Upper lobe of left lung (tissue), 6 donors: ENCODE measurements around the gene CDC34. TPM values are rescaled to one million over a fixed set of nuclear protein-coding genes. Genes with fewer than 3 reads are reported as not detected.
A peak's percentile ranks its signal among the peaks of the same experiment; 100 is the strongest.

ENCODE experiments used
- ATAC-seq, 2 donors: fragments of 200-7000 bp; cut with Tn5 transposase; one replicate each; pipeline ENCODE4 v1.9.1; 2022; ENCODE audit warnings: mild to moderate bottlenecking in 2 of 2, moderate library complexity in 2 of 2; ENCODE audit not compliant: low FRiP score in 2 of 2
- DNase-seq, 2 donors: peaks; one replicate each; pipeline ENCODE4 v3.0.0-alpha.2; 2019 to 2020
- H3K27ac ChIP-seq, 4 donors: fragments of 200-600 bp; sonication (generic); one replicate each; pipeline ENCODE4 v1.5.1; 2016 to 2019
- H3K27me3 ChIP-seq, 4 donors: fragments of 200-600 bp; sonication (generic); one replicate each; pipeline ENCODE4 v1.5.1; 2017 to 2019
- H3K36me3 ChIP-seq, 4 donors: fragments of 200-600 bp; sonication (generic); one replicate each; pipeline ENCODE4 v1.5.1; 2016 to 2019
- H3K4me1 ChIP-seq, 4 donors: fragments of 200-600 bp; sonication (generic); one replicate each; pipeline ENCODE4 v1.5.1; 2018 to 2019
- H3K4me3 ChIP-seq, 4 donors: fragments of 200-600 bp; sonication (generic); one replicate each; pipeline ENCODE4 v1.5.1; 2017 to 2019; ENCODE audit warnings: mild to moderate bottlenecking in 2 of 4, moderate library complexity in 1 of 4
- H3K9me3 ChIP-seq, 4 donors: fragments of 200-600 bp; sonication (generic); one replicate each; pipeline ENCODE4 v1.5.1; 2018 to 2019
- CTCF ChIP-seq, 6 experiments: fragments of 450-650 bp in 4 of 6; fragments of 200-600 bp in 2 of 6; sonication (generic) in 2 of 6; IDR thresholded peaks; one replicate each; pipeline ENCODE4 v1.5.1; 2016 to 2019; ENCODE audit warnings: antibody characterized with exemption in 6 of 6
- EP300 ChIP-seq, 4 donors: sonication (generic); formaldehyde crosslinking; IDR thresholded peaks; one replicate each; pipeline ENCODE4 v1.5.1; 2017; ENCODE audit warnings: antibody characterized with exemption in 4 of 4, control low read depth in 2 of 4
- POLR2A ChIP-seq, 4 donors: fragments of 450-650 bp; IDR thresholded peaks; one replicate each; pipeline ENCODE4 v1.5.1; 2016 to 2017; ENCODE audit warnings: antibody characterized with exemption in 4 of 4, mild to moderate bottlenecking in 2 of 4
- POLR2AphosphoS5 ChIP-seq, 2 donors: sonication (generic); formaldehyde crosslinking; IDR thresholded peaks; one replicate each; pipeline ENCODE4 v1.5.1; 2017; ENCODE audit warnings: antibody characterized with exemption in 2 of 2
- WGBS, 2 donors: methylation state at CpG; one replicate each; pipeline ENCODE4 v1.1.5; 2017 to 2018; 5-methylcytosine and 5-hydroxymethylcytosine counted together
- total RNA-seq, 6 donors: library from RNA; depleted of rRNA in 4 of 6; stranded (reverse); fragments of >200 nt in 4 of 6; gene quantifications; one replicate each; pipeline versions ENCODE4 v1.1.0 to v1.2.1, GENCODE V29; 2016 to 2021
- donor health status: DM: no; HTN: no; CAD: no; lungs with moderate emphysema.
- donor health status: DM: no; HTN: yes; CAD: no; lungs with severe emphysema.

Gene CDC34
- total RNA-seq, 6 donors from 2014 or later = 42.7 to 140 (median 52.4) TPM

- H3K36me3 ChIP-seq = peaks cover 0 to 16% (median 6%) of the 10 kb centered on the region in 4 donors
- H3K27ac ChIP-seq = peak overlapping the region; percentile 84 to 98 (median 92)
- TF ChIP-seq CTCF (IDR thresholded peaks at IDR 0.05) (peak in 4 of 6 experiments; percentile 32 to 73 (median 53)), POLR2AphosphoS5 (IDR thresholded peaks at IDR 0.05) (peak in 1 of 2 donors; percentile 66), EP300 (IDR thresholded peaks at IDR 0.05) (no peak), POLR2A (IDR thresholded peaks at IDR 0.05) (peak in 3 of 4 donors; percentile 30 to 85 (median 34))
- H3K4me1 ChIP-seq = peaks cover 25 to 40% (median 32%) of the 10 kb centered on the region in 4 donors
- DNase-seq (peak; percentile 74 to 98), ATAC-seq (peak; percentile 71 to 91)
- 0% methylated on average over 4 to 20 of the region's 103 CpGs for whole genome bisulfite sequencing, 2 donors
- no peaks in the 10 kb centered on the region for H3K9me3 ChIP-seq
- H3K27me3 ChIP-seq = no peaks in the 10 kb centered on the region
- peak overlapping the region; percentile 73 to 100 (median 99) for H3K4me3 ChIP-seq
Measured at GRCh38 chr19:531009-531752, 379 bp upstream of the CDC34 start.

- DNase-seq = peak; percentile 65 to 91
- H3K4me3 ChIP-seq = peak overlapping the region; percentile 73 to 100 (median 100)
- WGBS, 2 donors = 0% methylated on average over 7 to 47 of the region's 47 CpGs
Measured at GRCh38 chr19:532561-533363, 1.2 kb downstream of the CDC34 start.

GRCh38 chr19:533364-534058, 2.0 kb downstream of the CDC34 start:
- H3K9me3 ChIP-seq = no peaks in the 10 kb centered on the region
- H3K27me3 ChIP-seq = no peaks in the 10 kb centered on the region
- TF ChIP-seq POLR2AphosphoS5 (IDR thresholded peaks at IDR 0.05) (no peak), POLR2A (IDR thresholded peaks at IDR 0.05) (no peak)
- H3K4me1 ChIP-seq = peaks cover 25 to 47% (median 32%) of the 10 kb centered on the region in 4 donors
- peak overlapping the region; percentile 79 to 97 (median 90) for H3K27ac ChIP-seq
- 32 to 50% methylated on average over 1 to 21 of the region's 25 CpGs for WGBS, 2 donors
- DNase-seq (peak in 1 of 2 donors; percentile 52), ATAC-seq (no peak)
- H3K36me3 ChIP-seq = peaks cover 9 to 36% (median 24%) of the 10 kb centered on the region in 4 donors
- H3K4me3 ChIP-seq = peak overlapping the region; percentile 73 to 100 (median 100)

More at GRCh38 chr19:532561-533363, 1.2 kb downstream of the CDC34 start:
- Histone ChIP-seq H3K36me3 (peaks cover 9 to 28% (median 18%) of the 10 kb centered on the region in 4 donors), H3K27me3 (no peaks in the 10 kb centered on the region), H3K27ac (peak overlapping the region; percentile 79 to 97 (median 90)), H3K4me1 (peaks cover 25 to 47% (median 32%) of the 10 kb centered on the region in 4 donors), H3K9me3 (no peaks in the 10 kb centered on the region)
- ATAC-seq = peak; percentile 31 to 55
- TF ChIP-seq POLR2AphosphoS5 (IDR thresholded peaks at IDR 0.05) = peak; percentile 5 to 58
- no peak for TF ChIP-seq EP300 (IDR thresholded peaks at IDR 0.05)
- TF ChIP-seq POLR2A (IDR thresholded peaks at IDR 0.05) = peak in 1 of 4 donors; percentile 13
- peak; percentile 24 to 58 (median 40) for TF ChIP-seq CTCF (IDR thresholded peaks at IDR 0.05)

GRCh38 chr19:534088-534487, 2.5 kb downstream of the CDC34 start:
- Histone ChIP-seq H3K27me3 (no peaks in the 10 kb centered on the region), H3K4me3 (peak overlapping the region in 2 of 4 donors; percentile 73 to 100), H3K9me3 (no peaks in the 10 kb centered on the region), H3K36me3 (peaks cover 9 to 42% (median 30%) of the 10 kb centered on the region in 4 donors), H3K27ac (peak overlapping the region; percentile 79 to 97 (median 90)), H3K4me1 (peaks cover 28 to 47% (median 33%) of the 10 kb centered on the region in 4 donors)
- ATAC-seq (no peak), DNase-seq (peak in 1 of 2 donors; percentile 41)
- no peak for TF ChIP-seq EP300 (IDR thresholded peaks at IDR 0.05)
- no peak for TF ChIP-seq POLR2AphosphoS5 (IDR thresholded peaks at IDR 0.05)
- TF ChIP-seq CTCF (IDR thresholded peaks at IDR 0.05) = no peak
- no peak for TF ChIP-seq POLR2A (IDR thresholded peaks at IDR 0.05)
- WGBS, 2 donors = 71 to 81% methylated on average over 11 to 14 of the region's 14 CpGs
